Heart left ventricle (tissue), 13 donors: Measurements from ENCODE around the gene CACNA1G.

ENCODE experiments used
- CTCF ChIP-seq, 12 donors: fragments of 200-600 bp; sonication (generic) in 4 of 12; IDR thresholded peaks; one replicate each; pipeline versions ENCODE4 v1.5.0 to v1.8.0; 2018 to 2022; ENCODE audit warnings: antibody characterized with exemption in 12 of 12, mild to moderate bottlenecking in 5 of 12
- POLR2A ChIP-seq, 2 donors: fragments of 450-650 bp; IDR thresholded peaks; one replicate each; pipeline ENCODE4 v1.6.1; 2017; ENCODE audit warnings: antibody characterized with exemption in 2 of 2, mild to moderate bottlenecking in 2 of 2, moderate library complexity in 2 of 2
- donor health status: ischemic (EF 13 %, LVEDD 7.1; RV severe dilation, severe dysfunction).
- donor health status: DM: no; HTN: yes; CAD: no.
- donor health status: DM: no; HTN: no; CAD: no.
- donor health status: ischemic (EF 25% LVEDD 6.9; RV normal size, moderate dysfunction).
- donor health status: ischemic (EF 25% LVEDD 5.7; RV mildly dilated, moderate dysfunction).
- donor health status: ischemic (EF 35%, LVEDD 5.7; RV mildly dilated, moderate dysfunction).
- donor health status: nonischemic (EF 11% LVEDD 7.7; RV severe dilation, severe dysfunction).
- donor health status: DM: yes; HTN: yes; CAD: no.
- donor health status: PGD.
- donor health status: ischemic (EF 29% LVEDD 5.4; RV normal size, mild dysfunction).
- donor health status: nonischemic (EF 23%, LVEDD 6.1; RV moderate dilation, normal function).

DNA sequence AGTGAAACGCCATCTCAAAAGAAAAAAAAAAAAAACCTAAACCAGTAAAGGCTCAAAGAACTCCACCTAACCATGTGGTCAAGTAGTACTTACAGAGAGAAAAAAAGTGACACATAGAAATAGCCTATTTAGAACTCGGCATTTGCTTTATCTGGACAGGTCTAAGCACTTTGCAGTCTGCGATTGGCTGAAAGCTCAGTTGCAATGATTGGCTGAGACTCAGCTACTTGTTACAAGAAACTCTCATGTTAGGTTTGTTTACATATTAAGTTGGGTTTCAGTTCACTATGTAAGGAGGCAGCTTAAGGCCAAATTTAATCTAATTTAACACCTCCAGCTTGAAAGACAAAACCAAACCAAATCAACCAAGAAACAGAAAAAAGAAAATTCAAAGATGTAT, 93.2 kb downstream of the CACNA1G start:
- no peak for TF ChIP-seq POLR2A (IDR thresholded peaks at IDR 0.05)
- no peak for TF ChIP-seq CTCF (IDR thresholded peaks at IDR 0.05)
